Activated naive CD4-positive, alpha-beta T cell treated with anti-CD3 and anti-CD28 coated beads, Interleukin-2, amount 50 U/mL, for 16 hours (primary cell): ENCODE results near the gene ITGAX.

Experiments used
- DNase-seq: peaks from one replicate; pipeline ENCODE4 v3.0.0-alpha.2; 2020

The ITGAX gene

GRCh38 chr16:31350275-31351005, 4.5 kb upstream of the ITGAX start:
- DNase-seq, result no peak

DNA sequence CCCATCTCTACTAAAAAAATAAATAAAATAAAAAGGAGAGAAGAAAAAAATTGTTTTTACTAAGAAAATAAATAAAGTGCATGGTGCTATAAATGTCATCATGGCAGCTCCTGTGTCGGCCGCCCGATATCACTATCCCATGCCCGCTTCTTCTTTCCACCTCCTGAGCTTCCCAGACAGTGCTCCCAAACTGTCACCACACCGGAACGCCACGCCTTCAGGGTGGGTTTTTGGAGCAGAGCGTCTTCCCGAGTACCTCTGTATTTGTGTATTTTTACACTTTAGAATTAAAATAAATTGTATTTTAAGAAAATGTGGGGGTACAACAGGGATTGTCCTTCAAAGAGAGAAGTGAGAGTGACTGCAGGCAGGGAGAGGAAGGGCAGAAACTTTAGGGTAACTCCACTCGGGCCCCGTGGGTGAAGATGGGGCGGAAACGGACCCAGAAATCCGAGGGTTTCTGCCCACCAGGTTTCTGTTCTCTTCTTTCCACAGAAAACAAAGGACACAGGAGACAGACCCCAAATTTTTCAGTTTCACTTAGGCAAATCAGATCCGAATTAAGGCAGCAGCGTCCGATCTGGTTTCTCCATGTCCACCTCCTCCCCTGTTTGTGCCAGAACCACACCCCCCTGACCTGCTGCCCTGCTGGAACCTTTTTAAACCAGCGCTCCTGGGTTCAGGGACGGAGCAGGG, 3.6 kb upstream of the ITGAX start:
- DNase-seq, result no peak

DNA sequence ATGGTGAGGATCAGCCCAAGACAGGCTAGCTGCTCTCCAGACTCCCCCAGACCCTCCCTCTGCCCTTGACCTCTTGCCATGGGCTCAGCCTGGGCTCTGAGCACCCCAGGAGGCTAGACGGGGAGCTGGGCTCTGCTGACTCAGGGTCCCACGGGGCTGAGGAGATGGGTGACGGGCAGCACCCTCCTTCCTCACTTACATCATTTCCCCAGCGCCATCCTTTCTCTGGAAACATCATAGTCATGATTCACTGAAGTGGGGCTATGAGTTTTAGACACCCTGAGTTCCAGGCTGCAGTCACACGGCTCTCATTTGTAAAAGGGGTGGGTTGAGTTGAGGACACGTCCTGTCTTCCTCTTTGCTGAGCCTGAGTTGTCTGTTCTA, 3.0 kb upstream of the ITGAX start:
- DNase-seq, result no peak

DNA sequence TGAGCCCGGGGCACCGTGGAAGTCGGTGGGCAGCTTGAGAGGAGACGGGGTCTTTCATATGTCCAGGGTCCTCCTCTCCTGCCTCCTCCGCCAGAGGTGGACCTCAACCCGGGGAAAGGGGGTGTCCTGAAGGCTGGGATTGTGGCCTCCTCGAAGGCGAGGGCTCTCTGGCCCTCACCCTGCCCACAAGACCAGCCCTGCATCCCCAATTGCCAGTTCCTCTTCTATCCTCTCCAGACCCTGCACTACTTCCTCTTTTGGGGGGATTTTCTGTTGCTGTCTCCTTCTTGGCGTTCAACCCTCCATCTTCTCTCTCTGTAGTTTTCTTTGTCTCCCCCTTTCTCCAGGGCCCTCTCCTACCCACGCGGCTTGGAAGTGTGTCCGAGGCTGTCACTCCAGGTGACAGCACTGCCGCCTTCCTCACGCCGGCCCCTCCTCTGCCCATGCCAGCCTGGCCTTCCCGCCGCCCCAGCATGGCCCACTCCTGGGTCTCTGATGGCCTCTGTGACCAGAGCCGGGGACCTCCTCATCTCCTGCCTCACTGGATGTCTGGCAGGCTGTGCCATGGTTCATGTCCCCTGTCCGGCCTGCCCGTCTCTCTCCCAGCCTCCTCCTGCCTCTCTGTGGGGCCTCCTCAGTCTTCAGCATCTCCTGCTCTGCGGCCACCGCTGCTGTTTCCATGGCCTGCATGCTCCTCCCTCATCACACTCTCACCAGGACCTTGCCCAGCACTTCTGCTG, 2.4 kb upstream of the ITGAX start:
- DNase-seq, result no peak

DNA sequence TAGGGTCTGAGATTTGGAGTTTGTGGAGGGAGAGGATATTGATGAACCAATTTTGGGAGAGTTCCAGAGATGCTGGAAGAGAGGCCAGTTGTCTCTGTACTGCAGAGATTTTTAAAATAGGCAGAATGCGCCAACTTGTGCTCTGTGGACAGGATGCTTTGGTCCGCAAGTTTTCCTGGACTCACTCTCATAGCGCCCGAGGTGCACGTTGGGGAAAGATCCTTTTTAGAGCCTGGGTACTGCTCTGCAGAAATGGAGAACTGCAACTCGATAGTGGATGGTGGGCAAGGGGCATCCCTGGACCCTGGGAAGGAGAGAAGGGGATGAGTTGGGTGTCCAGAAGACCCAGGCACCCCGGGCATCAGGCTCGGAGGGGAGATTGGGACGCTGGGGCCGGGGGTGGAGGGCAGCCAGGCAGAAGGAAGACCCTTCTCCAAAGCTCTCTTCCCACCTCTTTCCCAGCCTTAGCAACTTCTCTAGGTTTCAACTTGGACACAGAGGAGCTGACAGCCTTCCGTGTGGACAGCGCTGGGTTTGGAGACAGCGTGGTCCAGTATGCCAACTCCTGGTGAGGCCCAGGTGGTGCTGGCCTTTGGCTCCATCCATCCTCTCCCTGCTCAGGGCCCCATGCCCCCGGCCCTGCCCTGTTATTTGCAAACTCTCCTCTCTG, 590 bp downstream of the ITGAX start:
- no peak for DNase-seq

DNA sequence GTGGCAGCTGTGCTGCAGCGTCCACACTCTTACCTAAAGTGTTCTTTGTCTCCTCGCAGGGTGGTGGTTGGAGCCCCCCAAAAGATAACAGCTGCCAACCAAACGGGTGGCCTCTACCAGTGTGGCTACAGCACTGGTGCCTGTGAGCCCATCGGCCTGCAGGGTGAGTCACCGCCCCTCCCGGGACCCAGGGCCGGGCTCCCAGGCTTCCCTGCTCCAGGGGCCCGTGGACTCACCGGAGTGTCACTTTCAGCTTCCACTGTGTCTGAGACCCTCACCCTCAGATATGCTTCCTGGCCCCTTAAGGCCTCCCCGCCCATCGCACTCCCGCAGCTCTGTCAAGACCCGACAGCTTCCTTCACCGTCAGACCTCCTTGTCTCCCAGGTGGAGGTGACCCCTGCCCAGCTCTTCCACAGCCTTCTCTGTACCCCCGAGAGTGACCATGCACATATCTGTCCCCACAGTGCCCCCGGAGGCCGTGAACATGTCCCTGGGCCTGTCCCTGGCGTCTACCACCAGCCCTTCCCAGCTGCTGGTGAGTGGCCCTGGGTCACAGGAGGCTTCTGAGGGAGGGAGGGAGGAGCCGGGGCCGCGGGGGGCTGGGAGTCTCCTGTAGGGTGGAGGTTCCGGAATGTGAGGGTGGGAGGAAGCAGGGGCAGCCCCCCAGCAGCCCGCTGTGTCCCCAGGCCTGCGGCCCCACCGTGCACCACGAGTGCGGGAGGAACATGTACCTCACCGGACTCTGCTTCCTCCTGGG, 1.8 kb downstream of the ITGAX start:
- DNase-seq, result no peak

DNA sequence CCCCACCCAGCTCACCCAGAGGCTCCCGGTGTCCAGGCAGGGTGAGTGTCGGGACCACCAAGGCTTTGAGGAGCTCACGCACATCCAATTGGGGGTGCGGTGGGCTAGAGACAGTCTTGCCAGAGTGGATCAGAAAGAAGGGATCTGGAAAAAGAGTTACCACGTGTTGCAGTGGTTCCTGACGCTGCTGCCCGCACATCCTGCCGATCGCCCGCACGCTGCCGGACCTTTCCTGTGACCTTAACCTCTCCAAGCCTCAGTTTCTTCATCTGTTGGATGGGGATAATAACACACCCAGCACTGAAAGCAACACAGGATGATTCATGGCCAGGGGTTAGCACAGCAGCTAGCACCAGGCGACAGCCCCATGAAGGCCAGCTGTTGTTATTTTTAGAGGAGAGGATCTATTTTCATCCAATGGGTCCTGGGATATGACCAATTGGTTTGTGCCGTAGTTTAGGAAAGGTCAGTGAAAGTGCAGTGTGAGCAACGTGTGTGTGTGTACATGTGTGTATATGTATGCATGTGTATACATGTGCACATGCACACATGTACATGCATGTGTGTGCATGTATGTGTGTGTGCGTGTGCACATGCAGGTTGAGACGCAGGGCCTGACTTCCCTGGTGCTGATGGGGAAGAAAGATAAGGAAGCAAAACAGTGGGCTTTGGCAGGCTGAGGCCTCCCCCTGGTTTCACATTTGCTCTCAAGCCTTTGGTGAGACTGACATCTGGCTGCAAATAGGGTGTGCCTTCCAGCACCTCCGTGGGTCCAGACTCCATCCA, 2.5 kb downstream of the ITGAX start:
- DNase-seq, result no peak

DNA sequence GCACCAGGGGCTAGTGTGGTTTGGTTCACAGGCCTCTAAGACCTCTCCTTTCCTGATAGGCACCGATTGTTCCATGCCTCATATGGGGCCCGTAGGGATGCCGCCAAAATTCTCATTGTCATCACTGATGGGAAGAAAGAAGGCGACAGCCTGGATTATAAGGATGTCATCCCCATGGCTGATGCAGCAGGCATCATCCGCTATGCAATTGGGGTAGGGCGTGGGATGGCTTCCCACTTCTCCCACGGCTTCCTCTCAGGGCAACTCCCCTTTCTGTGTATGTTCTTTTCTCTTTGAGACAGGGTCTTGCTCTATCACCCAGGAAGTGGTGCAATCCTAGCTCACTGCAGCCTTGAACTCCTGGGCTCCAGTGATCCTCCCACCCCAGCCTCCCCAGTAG, 5.3 kb downstream of the ITGAX start:
- DNase-seq, result no peak

DNA sequence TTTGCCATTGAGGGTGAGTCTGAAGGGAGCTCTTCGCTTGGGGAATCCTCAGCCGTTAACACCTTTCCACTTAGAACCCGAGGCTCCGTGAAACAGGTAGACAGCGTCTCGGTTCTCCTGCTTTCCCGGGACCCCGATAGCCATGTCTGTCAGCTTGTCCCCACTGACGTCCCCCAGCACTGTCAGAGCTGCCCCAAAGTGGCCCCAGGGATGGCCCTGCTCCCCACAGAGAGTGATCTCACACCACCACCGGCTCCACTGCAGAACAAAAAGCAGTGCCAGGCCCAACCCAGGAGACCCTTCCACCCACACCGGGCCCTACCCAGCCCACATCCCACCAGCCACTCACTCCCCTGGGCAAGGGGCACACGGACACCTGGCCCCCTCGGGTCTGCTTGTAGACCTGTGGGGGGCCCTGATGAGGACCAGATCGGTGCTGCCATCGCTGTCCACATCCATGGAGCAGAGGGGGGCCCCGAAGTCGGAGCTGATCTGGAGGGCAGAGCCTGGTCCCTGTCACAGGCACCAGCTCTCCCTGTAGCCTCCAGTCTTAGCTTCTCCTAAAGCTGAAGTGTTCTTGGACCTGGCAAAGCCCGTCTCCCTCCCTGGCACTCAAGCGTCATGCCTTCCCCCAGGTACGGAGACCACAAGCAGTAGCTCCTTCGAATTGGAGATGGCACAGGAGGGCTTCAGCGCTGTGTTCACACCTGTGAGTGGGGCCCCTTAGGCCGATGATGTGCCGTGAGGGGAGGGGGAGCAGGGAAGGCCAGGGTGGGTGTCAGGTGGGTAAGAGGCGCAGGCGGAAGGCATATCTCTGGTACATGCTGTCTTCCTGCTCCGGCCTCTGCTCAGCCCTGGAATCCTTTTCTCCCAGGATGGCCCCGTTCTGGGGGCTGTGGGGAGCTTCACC, 6.5 kb downstream of the ITGAX start:
- DNase-seq, result no peak

- no peak for DNase-seq
Measured at GRCh38 chr16:31362476-31363405, 7.8 kb downstream of the ITGAX start.

- DNase-seq, result no peak
Measured at GRCh38 chr16:31363721-31364120, 8.7 kb downstream of the ITGAX start.

- no peak for DNase-seq
Measured at GRCh38 chr16:31364421-31364820, 9.4 kb downstream of the ITGAX start.

DNA sequence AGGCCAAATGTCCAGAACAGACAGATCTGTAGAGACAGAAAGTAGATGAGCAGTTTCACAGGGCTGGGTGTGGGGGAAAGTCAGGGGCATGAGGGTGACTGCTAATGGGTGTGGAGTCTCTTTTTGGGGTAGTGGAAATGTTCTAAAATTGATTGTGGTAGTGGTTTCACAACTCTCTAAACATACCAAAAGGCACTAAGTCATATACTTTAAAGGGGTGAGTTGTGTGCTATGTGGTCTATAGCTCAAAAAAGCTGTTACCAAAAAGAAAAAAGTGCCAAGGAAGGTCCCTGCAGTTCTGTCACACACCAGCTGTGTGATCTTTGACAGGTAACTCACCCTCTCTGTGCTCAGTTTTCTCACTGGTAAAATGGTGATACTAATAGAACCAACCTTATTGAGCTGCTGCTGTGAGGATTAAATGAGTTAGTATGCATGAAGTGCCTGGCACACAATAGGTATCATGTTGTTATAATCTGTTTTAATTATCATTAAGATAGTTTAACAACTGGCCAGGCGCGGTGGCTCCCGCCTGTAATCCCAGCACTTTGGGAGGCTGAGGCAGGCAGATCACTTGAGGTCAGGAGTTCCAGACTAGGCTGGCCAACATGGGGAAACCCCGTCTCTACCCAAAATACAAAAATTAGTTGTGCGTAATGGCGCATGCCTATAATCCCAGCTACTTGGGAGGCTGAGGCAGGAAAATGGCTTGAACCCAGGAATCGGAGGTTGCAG, 10.3 kb downstream of the ITGAX start:
- DNase-seq, result no peak

DNA sequence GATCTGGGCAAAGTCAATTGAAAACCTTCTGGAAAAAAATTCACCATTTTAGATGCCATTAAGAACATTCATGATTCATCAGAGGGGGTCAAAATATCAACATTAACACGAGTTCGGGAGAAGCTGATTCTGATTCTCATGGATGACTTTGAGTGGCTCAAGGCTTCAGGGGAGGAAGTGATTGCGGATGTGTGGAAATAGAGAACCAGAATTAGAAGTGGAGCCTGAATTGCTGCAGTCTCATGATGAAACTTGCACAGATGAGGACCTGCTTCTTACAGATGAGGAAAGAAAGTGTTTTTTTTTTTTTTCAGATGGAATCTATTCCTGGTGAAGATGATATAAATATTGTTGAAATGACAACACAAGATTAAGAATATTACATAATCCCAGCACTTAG, 12.9 kb downstream of the ITGAX start:
- no peak for DNase-seq

DNA sequence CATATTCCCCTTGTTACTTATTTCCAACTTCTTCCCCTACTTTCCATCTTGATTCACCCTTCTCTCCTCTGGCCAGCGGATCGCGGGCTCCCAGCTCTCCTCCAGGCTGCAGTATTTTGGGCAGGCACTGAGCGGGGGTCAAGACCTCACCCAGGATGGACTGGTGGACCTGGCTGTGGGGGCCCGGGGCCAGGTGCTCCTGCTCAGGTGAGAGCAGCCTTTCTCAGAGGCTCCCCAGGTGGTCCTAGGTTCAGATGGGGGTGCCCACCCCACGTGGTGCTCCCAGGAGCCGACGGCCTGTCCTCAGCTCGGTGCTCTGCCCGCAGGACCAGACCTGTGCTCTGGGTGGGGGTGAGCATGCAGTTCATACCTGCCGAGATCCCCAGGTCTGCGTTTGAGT, 16.0 kb downstream of the ITGAX start:
- DNase-seq, result no peak

DNA sequence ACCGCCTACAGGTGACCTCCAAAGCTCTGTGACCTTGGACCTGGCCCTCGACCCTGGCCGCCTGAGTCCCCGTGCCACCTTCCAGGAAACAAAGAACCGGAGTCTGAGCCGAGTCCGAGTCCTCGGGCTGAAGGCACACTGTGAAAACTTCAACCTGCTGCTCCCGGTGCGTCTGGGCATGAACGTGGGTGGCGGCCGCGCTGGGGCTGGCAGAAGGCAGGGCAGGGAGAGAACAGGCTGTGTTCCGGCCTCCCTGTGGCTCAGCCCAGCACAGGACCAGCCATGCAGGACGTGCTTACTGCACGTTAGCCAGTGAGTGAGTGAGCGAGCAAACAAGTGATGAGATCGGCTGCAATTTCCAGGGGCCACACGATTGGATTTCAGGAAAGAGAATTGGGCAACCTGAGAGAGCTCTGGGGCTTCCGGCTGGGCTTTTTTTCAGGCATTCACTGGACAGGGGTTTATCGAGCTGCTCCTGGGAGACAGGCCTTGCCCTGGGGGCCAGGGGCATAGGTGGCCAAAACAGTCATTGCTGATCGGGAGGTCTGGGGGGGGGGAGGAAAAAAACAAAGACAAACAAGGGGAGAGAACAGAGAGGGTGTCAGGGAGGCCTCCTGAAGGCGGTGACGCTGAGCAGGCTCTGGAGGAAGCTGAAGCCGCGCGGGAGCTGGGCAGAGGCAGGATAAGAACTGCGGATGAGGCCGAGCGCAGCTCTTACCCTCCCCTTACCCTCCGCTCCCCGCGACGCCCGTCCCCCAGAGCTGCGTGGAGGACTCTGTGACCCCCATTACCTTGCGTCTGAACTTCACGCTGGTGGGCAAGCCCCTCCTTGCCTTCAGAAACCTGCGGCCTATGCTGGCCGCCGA, 16.9 kb downstream of the ITGAX start:
- DNase-seq, result no peak

GRCh38 chr16:31373235-31373634, 18.3 kb downstream of the ITGAX start:
- no peak for DNase-seq

DNA sequence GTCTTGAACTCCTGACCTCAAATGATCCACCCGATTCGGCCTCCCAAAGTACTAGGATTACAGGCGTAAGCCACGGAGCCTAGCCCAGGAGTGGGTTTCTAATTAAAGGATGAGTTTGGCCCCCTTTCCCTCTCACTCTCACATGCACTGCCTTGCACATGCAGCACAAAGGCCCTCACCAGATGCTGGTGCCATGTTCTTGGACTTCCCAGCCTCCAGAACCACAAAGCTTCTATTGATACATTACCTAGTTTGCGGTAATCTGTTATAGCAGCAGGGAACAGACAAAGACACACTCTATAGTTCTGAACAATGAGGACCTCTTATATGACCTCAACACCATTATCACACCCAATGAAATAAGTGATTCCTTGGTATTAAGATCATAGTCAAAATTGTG, 20.3 kb downstream of the ITGAX start:
- no peak for DNase-seq
